Lung (tissue), 12 donors: ENCODE results near the gene SLC17A7. TPM values are rescaled to one million over a fixed set of nuclear protein-coding genes. Genes with fewer than 3 reads are reported as not detected.
A peak's percentile ranks its signal among the peaks of the same experiment; 100 is the strongest.

Source experiments
- ATAC-seq: fragments of 200-7000 bp; cut with Tn5 transposase; one replicate; pipeline ENCODE4 v1.9.1; 2020; ENCODE audit warnings: moderate number of reproducible peaks; ENCODE audit not compliant: insufficient read depth, low FRiP score
- DNase-seq, 3 donors: peaks; one replicate each; pipeline ENCODE4 v3.0.0-alpha.2; 2013 to 2017
- H3K27ac ChIP-seq, 2 donors: one replicate each; pipeline ENCODE4 v1.5.1; 2013; ENCODE audit warnings: mild to moderate bottlenecking in 2 of 2, moderate library complexity in 2 of 2, control low read depth in 1 of 2, inconsistent platforms in 1 of 2, low read depth in 1 of 2, low read length in 1 of 2
- H3K27me3 ChIP-seq, 3 donors: one replicate each; pipeline ENCODE4 v1.5.1; 2013; ENCODE audit warnings: low read length in 2 of 3; ENCODE audit not compliant: control insufficient read depth in 3 of 3, insufficient read depth in 3 of 3
- H3K36me3 ChIP-seq, 4 donors: one replicate each; pipeline ENCODE4 v1.5.1; 2013; ENCODE audit warnings: low read length in 4 of 4, mild to moderate bottlenecking in 1 of 4, moderate library complexity in 1 of 4; ENCODE audit not compliant: control insufficient read depth in 4 of 4, insufficient read depth in 4 of 4
- H3K4me1 ChIP-seq, 5 donors: one replicate each; pipeline ENCODE4 v1.5.1; 2013; ENCODE audit warnings: low read length in 5 of 5, mild to moderate bottlenecking in 2 of 5, moderate library complexity in 1 of 5; ENCODE audit not compliant: control insufficient read depth in 5 of 5, insufficient read depth in 5 of 5
- H3K4me3 ChIP-seq: one replicate; pipeline ENCODE4 v1.5.1; 2013; ENCODE audit warnings: mild to moderate bottlenecking, control low read depth, moderate library complexity
- H3K9ac ChIP-seq, 2 donors: one replicate each; pipeline ENCODE4 v1.5.1; 2013; ENCODE audit warnings: low read length in 2 of 2, control low read depth in 1 of 2; ENCODE audit not compliant: insufficient read depth in 1 of 2
- H3K9me3 ChIP-seq, 4 donors: one replicate each; pipeline ENCODE4 v1.5.1; 2013; ENCODE audit warnings: low read length in 3 of 4, mild to moderate bottlenecking in 1 of 4, moderate library complexity in 1 of 4; ENCODE audit not compliant: control insufficient read depth in 4 of 4, insufficient read depth in 3 of 4
- CTCF ChIP-seq: IDR thresholded peaks from 2 replicates; pipeline ENCODE4 v1.5.1; 2012; ENCODE audit warnings: mild to moderate bottlenecking; ENCODE audit errors: control extremely low read depth, extremely low read depth
- WGBS, 2 donors: extraction: QIAGEN DNeasy Blood & Tissue Kit; methylation state at CpG; one replicate each; pipeline ENCODE4 v1.1.7; 2013; 5-methylcytosine and 5-hydroxymethylcytosine counted together
- polyA plus RNA-seq, 2 donors: library from polyadenylated mRNA; stranded (reverse); fragments of 200-250 nt; gene quantifications; one replicate each; pipeline ENCODE4 v1.2.1, GENCODE V29; 2013
- total RNA-seq, 2 donors: library from RNA; depleted of rRNA in 1 of 2; stranded (reverse); fragments of >200 nt in 1 of 2; gene quantifications; one replicate each; pipeline ENCODE4 v1.2.1, GENCODE V29; 2014 to 2021
- donor health status: control.
- donor health status: control.
- donor health status: Bipolar disorder and iron deficiency.
- donor health status: healthy.
- donor health status: DM: yes; HTN: yes; CAD: no.

Gene SLC17A7
- total and polyA plus RNA-seq, 4 donors: 0.10 to 0.51 (median 0.30) TPM

GRCh38 chr19:49470615-49470978 is 29.3 kb upstream of the SLC17A7 start:
- no peak overlapping the region for H3K9ac ChIP-seq
- H3K9me3 ChIP-seq: no peaks in the 10 kb centered on the region
- DNase-seq (no peak), ATAC-seq (no peak)
- H3K4me3 ChIP-seq: no peak overlapping the region
- WGBS, 2 donors: 58 to 74% methylated on average over 8 of the region's 8 CpGs
- no peak overlapping the region for H3K27ac ChIP-seq
- H3K27me3 ChIP-seq: peaks cover 0 to 3% (median 0%) of the 10 kb centered on the region in 3 donors
- peaks cover 0 to 11% (median 4%) of the 10 kb centered on the region in 5 donors for H3K4me1 ChIP-seq
- TF ChIP-seq CTCF: no peak
- H3K36me3 ChIP-seq: peaks cover 0 to 21% (median 0%) of the 10 kb centered on the region in 4 donors

- DNase-seq (no peak), ATAC-seq (no peak)
- WGBS, 2 donors: 45 to 70% methylated on average over 25 of the region's 25 CpGs
- Histone ChIP-seq H3K27me3 (peaks cover 0 to 3% (median 0%) of the 10 kb centered on the region in 3 donors), H3K9ac (no peak overlapping the region), H3K4me3 (no peak overlapping the region), H3K36me3 (peaks cover 0 to 23% (median 0%) of the 10 kb centered on the region in 4 donors), H3K9me3 (no peaks in the 10 kb centered on the region), H3K27ac (no peak overlapping the region), H3K4me1 (peaks cover 0 to 10% (median 3%) of the 10 kb centered on the region in 5 donors)
- peak; percentile 28 for TF ChIP-seq CTCF
These were observed 28.7 kb upstream of the SLC17A7 start for GRCh38 chr19:49469828-49470614.

DNA sequence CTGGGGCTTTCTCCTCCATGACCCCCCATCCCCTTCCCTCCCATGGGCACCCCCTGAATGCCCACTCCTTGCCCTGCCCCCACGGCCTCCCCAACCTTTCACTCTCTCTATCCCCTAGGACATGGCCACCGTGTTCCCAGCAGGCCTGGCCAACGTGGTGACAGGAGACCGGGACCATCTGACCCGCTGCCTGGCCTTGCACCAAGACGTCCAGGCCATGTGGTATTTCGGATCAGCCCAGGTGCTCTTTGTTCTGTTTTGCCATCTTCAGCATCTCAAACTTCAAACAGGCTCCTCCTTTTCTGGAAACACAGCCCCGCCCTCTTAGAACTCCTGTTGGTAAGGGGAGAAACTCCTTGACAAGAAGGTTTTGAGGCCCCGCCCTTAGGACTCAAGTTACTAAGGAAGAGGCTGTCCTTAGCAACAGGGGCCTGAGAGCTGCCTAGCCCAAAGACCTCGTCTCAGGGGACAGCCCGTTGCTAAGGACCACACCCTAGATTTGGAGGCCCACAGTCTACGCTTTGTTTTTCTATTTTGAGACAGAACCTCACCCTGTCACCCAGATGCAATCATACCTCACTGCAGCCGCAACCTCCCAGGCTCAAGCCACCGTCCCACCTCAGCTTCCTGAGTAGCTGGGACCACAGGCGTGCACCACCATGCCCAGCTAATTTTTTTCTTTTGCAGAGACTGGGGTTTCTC is 27.6 kb upstream of the SLC17A7 start:
- 57 to 60% methylated on average over 15 of the region's 15 CpGs for whole genome bisulfite sequencing, 2 donors
- no peak overlapping the region for H3K4me3 ChIP-seq
- ATAC-seq: no peak
- no peaks in the 10 kb centered on the region for H3K27me3 ChIP-seq
- H3K9ac ChIP-seq: no peak overlapping the region
- no peak for TF ChIP-seq CTCF
- DNase-seq: peak in 2 of 3 donors; percentile 33 to 36
- H3K36me3 ChIP-seq: peaks cover 0 to 30% (median 0%) of the 10 kb centered on the region in 4 donors
- H3K27ac ChIP-seq: peak overlapping the region in 1 of 2 donors; percentile 28
- peaks cover 0 to 4% (median 0%) of the 10 kb centered on the region in 5 donors for H3K4me1 ChIP-seq
- no peaks in the 10 kb centered on the region for H3K9me3 ChIP-seq
